ENCODE measurements around the gene NUTM2F. TPM values are rescaled to one million over a fixed set of nuclear protein-coding genes. Genes with fewer than 3 reads are reported as not detected.
"Not testable (repeated sequence)": the region's sequence is repeated elsewhere in the genome, so short reads cannot be mapped to it uniquely, and the experiment has no call there.

Gene NUTM2F
- not detected for polyA plus RNA-seq (ENCODE audit: insufficient read length in 3 of 3)
- long read RNA-seq, donor 1 = 0 reads
- long read RNA-seq, donor 2 = 0 reads
- long read RNA-seq, donor 3 = 0 reads
- long read RNA-seq, donor 4 = 0 reads
- long read RNA-seq, donor 5 = 0 reads
- long read RNA-seq, donor 6 = 0 reads
- long read RNA-seq, donor 7 = 0 reads
- long read RNA-seq, donor 8 = 0 reads
- long read RNA-seq, donor 9 = 0 reads
- long read RNA-seq, donor 10 = 0 reads
- long read RNA-seq, donor 11 = 0 reads
- long read RNA-seq, donor 12 = 0 reads
- long read RNA-seq, donor 13 = 0 reads
- long read RNA-seq, donor 14 = 0 reads
- long read RNA-seq, donor 15 = 0 reads
- long read RNA-seq, donor 16 = 0 reads

GRCh38 chr9:94328544-94328943, at the start of gene NUTM2F:
TSS of gene NUTM2F (minus strand) at chr9:94328644. CDS start at chr9:94328623, 21 bp downstream.
- not testable (repeated sequence) for DNase-seq (ENCODE audit: extremely low read depth in 1 of 11, low read depth in 9 of 11, low spot score in 4 of 11)

DNA sequence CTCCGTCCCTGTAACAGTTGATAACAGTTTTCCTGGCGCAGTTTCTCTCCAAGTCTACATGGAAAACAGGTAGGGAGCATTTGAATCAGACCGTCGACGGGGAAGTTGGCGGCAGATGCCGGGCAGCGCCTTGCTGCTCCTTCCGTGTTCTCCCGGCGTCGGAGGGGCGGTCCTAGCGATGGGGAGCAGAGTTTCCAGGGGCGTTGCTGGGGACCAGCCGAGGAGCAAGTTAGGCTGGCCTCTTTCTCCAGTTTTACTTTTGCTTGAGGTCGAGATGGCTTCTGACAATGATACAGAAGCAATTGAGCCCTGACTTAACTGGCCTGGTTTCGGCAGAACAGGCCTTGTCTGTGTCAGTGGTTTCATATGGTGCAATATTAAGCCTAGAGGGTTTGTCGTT, 46.8 kb upstream of the NUTM2F start:
- DNase-seq (ENCODE audit: extremely low read depth in 1 of 11, low read depth in 9 of 11, low spot score in 4 of 11) = not testable (repeated sequence)

GRCh38 chr9:94374176-94375056, 46.0 kb upstream of the NUTM2F start:
- DNase-seq (ENCODE audit: extremely low read depth in 1 of 11, low read depth in 9 of 11, low spot score in 4 of 11) = peak; percentile 62 to 89 (median 80)

GRCh38 chr9:94373779-94374175, 45.3 kb upstream of the NUTM2F start:
- not testable (repeated sequence) for DNase-seq (ENCODE audit: extremely low read depth in 1 of 11, low read depth in 9 of 11, low spot score in 4 of 11)

DNA sequence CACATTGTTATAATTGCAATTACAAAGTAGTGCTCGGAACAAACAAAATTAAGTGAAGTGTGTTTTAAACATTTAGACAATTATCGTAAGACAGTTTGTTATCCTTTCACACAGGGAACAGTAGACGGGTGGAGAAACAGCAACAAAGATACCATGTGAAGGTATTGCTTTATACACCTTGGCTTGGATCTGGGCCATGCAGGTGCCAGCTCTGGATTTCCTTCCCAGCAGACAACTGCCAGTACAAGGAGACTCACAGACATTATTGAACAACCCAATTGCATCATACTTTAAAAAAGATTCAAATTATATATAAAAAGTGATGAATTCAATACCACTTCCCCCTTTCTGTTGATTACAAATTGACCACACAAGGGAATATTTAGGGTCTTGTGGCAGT, 41.8 kb upstream of the NUTM2F start:
- DNase-seq (ENCODE audit: extremely low read depth in 1 of 11, low read depth in 9 of 11, low spot score in 4 of 11) = not testable (repeated sequence)

DNA sequence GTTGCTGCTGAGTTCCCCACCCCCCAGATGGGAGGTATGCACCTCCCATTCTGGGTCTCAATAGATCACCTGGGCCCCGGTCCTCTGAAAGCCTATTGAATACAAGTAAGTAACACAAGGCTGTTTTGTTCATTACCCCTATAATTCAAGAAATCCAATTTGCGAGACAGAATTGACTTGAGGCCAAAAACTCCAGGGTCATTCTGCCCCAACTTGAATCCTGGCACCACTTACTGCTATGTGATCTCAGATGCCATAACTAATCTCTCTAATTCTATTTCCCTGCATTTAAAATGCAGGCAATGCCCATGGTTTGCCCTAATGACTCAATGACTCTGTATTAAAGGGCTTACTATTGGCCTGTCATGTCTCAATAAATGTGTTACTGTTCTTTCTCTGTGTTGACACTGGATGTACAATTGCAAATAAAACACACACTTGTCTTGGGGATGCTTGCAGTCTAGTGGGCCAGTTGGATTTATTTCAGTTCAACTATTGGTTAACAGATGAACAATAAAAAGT, 35.7 kb upstream of the NUTM2F start:
- not testable (repeated sequence) for DNase-seq (ENCODE audit: extremely low read depth in 1 of 11, low read depth in 9 of 11, low spot score in 4 of 11)

- DNase-seq (ENCODE audit: extremely low read depth in 1 of 11, low read depth in 9 of 11, low spot score in 4 of 11) = not testable (repeated sequence)
These were observed 28.7 kb upstream of the NUTM2F start for GRCh38 chr9:94357158-94357557.

GRCh38 chr9:94351901-94352723, 23.7 kb upstream of the NUTM2F start:
- DNase-seq (ENCODE audit: extremely low read depth in 1 of 11, low read depth in 9 of 11, low spot score in 4 of 11) = not testable (repeated sequence)

DNA sequence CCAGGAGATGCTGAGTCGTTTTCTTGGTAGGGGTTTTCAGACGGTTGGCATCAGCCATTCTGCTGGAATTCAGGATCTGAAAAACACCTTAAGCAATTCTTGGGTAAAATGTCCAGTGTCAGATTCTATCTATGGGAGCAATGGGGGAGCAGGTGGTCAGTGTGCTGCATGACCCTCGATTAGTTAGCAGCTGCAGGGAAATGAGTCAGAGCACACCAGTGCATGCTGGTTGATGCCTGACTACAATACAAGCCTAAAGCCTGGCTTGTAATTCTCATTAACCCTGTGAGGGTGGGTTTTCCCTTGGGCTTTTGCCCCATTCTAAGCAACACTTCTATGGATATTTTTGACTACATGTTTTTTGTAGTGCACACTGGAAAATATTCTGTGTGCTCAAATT, 20.3 kb upstream of the NUTM2F start:
- not testable (repeated sequence) for DNase-seq (ENCODE audit: extremely low read depth in 1 of 11, low read depth in 9 of 11, low spot score in 4 of 11)

- not testable (repeated sequence) for DNase-seq (ENCODE audit: extremely low read depth in 1 of 11, low read depth in 9 of 11, low spot score in 4 of 11)
These were observed 19.0 kb upstream of the NUTM2F start for GRCh38 chr9:94347451-94347850.

DNA sequence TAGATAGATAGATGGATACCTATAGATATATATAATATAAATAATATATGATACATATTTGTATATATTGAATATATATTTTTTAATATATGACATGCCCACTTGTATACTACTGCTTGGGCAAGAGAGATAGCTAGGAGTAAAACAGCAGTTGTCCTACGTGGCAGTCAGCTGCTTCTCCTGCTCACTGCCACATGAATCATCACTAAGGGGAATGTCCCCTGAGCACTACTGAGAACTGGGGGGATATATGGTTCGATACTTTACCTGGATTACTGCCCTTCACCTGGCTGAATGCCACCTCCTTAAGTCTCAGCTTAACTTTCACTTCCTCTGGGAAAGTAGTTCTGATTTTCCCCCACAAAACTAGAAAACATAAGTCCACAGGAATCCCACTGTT, 13.3 kb upstream of the NUTM2F start:
- DNase-seq (ENCODE audit: extremely low read depth in 1 of 11, low read depth in 9 of 11, low spot score in 4 of 11) = not testable (repeated sequence)

DNA sequence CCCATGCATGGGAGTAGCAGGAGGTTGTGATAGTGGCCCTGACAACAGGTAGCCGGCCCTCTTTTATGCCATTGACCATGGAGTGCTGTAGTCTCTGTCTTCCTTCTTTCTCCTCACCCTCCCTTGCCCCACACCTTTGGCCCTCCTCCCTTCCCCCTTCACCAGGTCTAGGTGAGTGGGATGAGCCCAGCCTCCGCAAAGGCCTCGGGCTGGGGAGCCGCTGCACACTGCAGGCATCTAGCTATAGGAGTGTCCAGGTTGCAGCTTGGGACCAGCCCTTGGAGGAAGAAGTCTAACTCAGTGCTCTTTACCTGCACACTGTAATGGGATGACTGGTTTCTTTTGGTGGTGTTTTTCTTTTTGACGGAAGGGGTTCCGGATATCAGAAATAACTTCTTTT, 12.3 kb upstream of the NUTM2F start:
- DNase-seq (ENCODE audit: extremely low read depth in 1 of 11, low read depth in 9 of 11, low spot score in 4 of 11) = not testable (repeated sequence)

DNA sequence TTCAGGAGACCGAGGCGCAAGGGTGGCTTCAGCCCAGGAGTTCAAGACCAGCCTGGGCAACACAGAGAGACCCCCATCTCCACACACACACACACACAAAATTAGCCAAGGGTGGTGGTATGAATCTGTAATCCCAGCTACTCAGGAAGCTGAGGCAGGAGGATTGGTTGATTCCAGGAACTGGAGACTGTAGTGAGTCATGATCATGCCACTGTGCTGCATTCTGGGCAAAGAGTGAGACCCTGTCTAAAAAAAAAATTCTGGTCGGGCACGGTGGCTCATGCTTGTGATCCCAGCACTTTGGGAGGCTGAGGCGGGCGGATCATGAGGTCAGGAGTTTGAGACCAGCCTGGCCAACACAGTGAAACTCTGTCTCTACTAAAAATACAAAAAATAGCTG, 11.2 kb upstream of the NUTM2F start:
- not testable (repeated sequence) for DNase-seq (ENCODE audit: extremely low read depth in 1 of 11, low read depth in 9 of 11, low spot score in 4 of 11)

- not testable (repeated sequence) for DNase-seq (ENCODE audit: extremely low read depth in 1 of 11, low read depth in 9 of 11, low spot score in 4 of 11)
These were observed 10.3 kb upstream of the NUTM2F start for GRCh38 chr9:94338723-94339122.

DNA sequence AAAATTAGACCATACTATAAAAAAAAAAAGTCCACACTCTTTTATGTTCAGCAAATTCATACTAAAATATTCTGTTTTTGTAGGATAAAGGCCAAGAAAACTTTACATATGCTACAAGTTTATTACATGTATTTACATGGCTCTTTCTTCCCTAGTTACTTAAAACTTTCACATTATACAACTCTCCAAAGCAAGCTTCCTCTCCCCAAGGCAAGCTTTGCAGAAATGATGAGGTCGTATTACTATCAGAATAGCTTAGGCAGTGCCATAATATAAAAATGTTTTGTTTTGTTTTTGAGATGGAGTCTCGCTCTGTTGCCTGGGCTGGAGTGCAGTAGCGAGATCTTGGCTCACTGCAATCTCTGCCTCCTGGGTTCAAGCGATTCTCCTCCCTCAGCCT, 8.0 kb upstream of the NUTM2F start:
- not testable (repeated sequence) for DNase-seq (ENCODE audit: extremely low read depth in 1 of 11, low read depth in 9 of 11, low spot score in 4 of 11)

DNA sequence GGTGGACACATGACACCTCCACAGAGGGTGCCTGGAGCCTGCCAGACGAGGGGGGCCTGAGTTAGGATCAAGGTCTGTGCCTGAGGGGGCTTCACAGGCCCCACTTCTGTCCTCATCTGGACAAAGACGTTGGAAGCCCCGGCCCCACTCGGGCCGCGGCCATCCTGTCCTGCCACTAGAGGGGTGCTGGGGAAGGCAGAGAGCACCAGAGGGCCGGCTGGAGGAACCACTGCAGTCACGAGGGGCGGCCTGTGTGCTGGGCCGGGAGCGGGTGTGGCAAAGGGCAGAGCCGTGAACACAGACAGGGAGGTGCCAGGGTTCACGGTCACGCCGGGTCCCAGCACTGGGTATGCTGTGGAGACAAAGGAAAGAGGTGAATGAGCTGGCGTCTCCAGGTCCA, 2.9 kb downstream of the NUTM2F start:
- not testable (repeated sequence) for DNase-seq (ENCODE audit: extremely low read depth in 1 of 11, low read depth in 9 of 11, low spot score in 4 of 11)

- not testable (repeated sequence) for DNase-seq (ENCODE audit: extremely low read depth in 1 of 11, low read depth in 9 of 11, low spot score in 4 of 11)
These were observed 5.2 kb downstream of the NUTM2F start for GRCh38 chr9:94323153-94323798.

DNA sequence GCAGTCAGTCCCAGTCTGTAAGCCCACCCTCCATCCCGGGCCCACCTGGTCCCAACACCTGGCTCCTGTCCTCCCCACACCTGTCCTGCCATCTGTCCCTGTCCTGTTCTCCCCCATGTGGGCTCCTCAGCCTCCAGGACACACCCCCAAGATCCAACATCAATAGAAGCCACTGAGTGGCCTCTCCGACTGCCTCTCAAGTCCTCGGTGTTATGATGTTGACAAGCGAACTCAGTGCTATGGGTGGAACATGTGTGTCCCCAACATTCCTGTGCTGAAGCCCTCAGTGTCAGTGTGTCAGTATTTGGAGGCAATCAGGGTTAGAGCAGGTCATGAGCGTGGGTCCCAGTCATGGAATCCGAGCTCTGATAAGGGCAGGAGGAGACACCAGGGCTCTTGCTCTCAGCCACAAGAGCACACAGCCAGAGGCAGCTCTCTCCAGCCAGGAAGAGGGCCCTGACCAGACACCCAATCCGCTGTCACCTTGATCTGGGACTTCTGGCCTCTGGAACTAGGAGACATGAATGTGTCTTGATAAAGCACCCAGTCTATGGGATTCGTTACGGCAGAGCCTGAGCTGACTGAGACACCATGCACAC, 6.0 kb downstream of the NUTM2F start:
- not testable (repeated sequence) for DNase-seq (ENCODE audit: extremely low read depth in 1 of 11, low read depth in 9 of 11, low spot score in 4 of 11)
